ENCODE measurements around the gene CUL2. TPM values are rescaled to one million over a fixed set of nuclear protein-coding genes. Genes with fewer than 3 reads are reported as not detected.

Gene CUL2
- total RNA-seq (2022) (66.8 and 68.0 TPM in 2 replicates), Bru-seq, nascent RNA (percentile 86 among the genes with signal in this experiment), BruChase-seq, experiment 1, labeled RNA remaining after a 2-hour chase (percentile 84 among the genes with signal in this experiment), BruChase-seq, experiment 2, labeled RNA remaining after a 6-hour chase (percentile 86 among the genes with signal in this experiment)
- long read RNA-seq, full-length matches to known transcripts: 153 of 185 reads
- long read RNA-seq, partial matches to known transcripts: 14 of 185 reads
- long read RNA-seq, other reads (novel, unspliced or antisense): 18 of 185 reads

GRCh38 chr10:35090162-35090954 is at the start of gene CUL2:
Gene CUL2 (minus strand): TSS chr10:35090341. CDS start chr10:35071317, 19,024 bp downstream.
- intact Hi-C loops (cut with micrococcal nuclease; ENCODE audit: unreplicated experiment): loop anchor here (1.0 kb wide), 1 partner anchor 37 kb away; no protein-coding TSS in a partner anchor
- Mint-ChIP-seq H3K9me3 (ENCODE audit: unreplicated experiment) (no peaks in the 10 kb centered on the region), H3K27ac (ENCODE audit: unreplicated experiment) (peak within 1 kb of the TSS; percentile 97), H3K36me3 (ENCODE audit: insufficient read depth, unreplicated experiment) (peaks cover 11% of the 10 kb centered on the region), H3K4me1 (ENCODE audit: low read depth, unreplicated experiment) (peaks cover 20% of the 10 kb centered on the region), H3K27me3 (ENCODE audit: insufficient read depth, unreplicated experiment) (no peaks in the 10 kb centered on the region), H3K4me3 (ENCODE audit: unreplicated experiment) (peak within 1 kb of the TSS; percentile 97)
- Histone ChIP-seq H3K27me3 (replicated peaks; ENCODE audit: control insufficient read depth, insufficient read depth, low read length) (no peaks in the 10 kb centered on the region), H3K9me3 (peaks cover 3% of the 10 kb centered on the region; the same call in 1 of the 2 replicates), H3K4me1 (no peaks in the 10 kb centered on the region), H3K4me3 (ENCODE audit: low read depth, low read length) (peak within 1 kb of the TSS; percentile 86), H3K36me3 (ENCODE audit: control insufficient read depth, insufficient read depth, low read length) (no peaks in the 10 kb centered on the region)
- CTCF ChIA-PET: interaction anchor here (0.6 to 0.9 kb wide), 4 partner anchors 18 to 124 kb away, joined by 3 read pairs; partner anchors contain the start of gene CREM
- POLR2A ChIA-PET: interaction anchor here (0.5 to 1.4 kb wide), 2 partner anchors 36 to 38 kb away, joined by 3 to 10 read pairs; partner anchors contain the start of gene CREM
- no peak for TF ChIP-seq CTCF (IDR thresholded peaks at IDR 0.05; ENCODE audit: insufficient read depth in 1 of 2, low read depth in 1 of 2, low read length in 1 of 2, severe bottlenecking in 1 of 2, unreplicated experiment in 1 of 2)
- peak; percentile 98 for DNase-seq
- BruUV-seq (replicated peaks): no TSS peak

- no peak for TF ChIP-seq CTCF (IDR thresholded peaks at IDR 0.05; ENCODE audit: insufficient read depth in 1 of 2, low read depth in 1 of 2, low read length in 1 of 2, severe bottlenecking in 1 of 2, unreplicated experiment in 1 of 2)
- no peak overlapping the region for H3K27ac Mint-ChIP-seq (ENCODE audit: unreplicated experiment)
- CTCF ChIA-PET: no interaction called here
Measured at GRCh38 chr10:35136263-35136815, 46.2 kb upstream of the CUL2 start.

GRCh38 chr10:35135861-35136260 is 45.7 kb upstream of the CUL2 start:
- DNase-seq: no peak
- no peak for TF ChIP-seq CTCF (IDR thresholded peaks at IDR 0.05; ENCODE audit: insufficient read depth in 1 of 2, low read depth in 1 of 2, low read length in 1 of 2, severe bottlenecking in 1 of 2, unreplicated experiment in 1 of 2)
- Mint-ChIP-seq H3K4me3 (ENCODE audit: unreplicated experiment) (no peak overlapping the region), H3K27me3 (ENCODE audit: insufficient read depth, unreplicated experiment) (no peaks in the 10 kb centered on the region), H3K27ac (ENCODE audit: unreplicated experiment) (no peak overlapping the region), H3K36me3 (ENCODE audit: insufficient read depth, unreplicated experiment) (no peaks in the 10 kb centered on the region), H3K4me1 (ENCODE audit: low read depth, unreplicated experiment) (no peaks in the 10 kb centered on the region), H3K9me3 (ENCODE audit: unreplicated experiment) (no peaks in the 10 kb centered on the region)
- BruUV-seq (replicated peaks): no TSS peak
- no peaks in the 10 kb centered on the region for H3K27me3 ChIP-seq (replicated peaks; ENCODE audit: control insufficient read depth, insufficient read depth, low read length)
- no peak overlapping the region for H3K4me3 ChIP-seq (ENCODE audit: low read depth, low read length)
- H3K9me3 ChIP-seq: no peaks in the 10 kb centered on the region; the same call in 1 of the 2 replicates
- no peaks in the 10 kb centered on the region for H3K36me3 ChIP-seq (ENCODE audit: control insufficient read depth, insufficient read depth, low read length)
- peaks cover 6% of the 10 kb centered on the region; the same call in 1 of the 2 replicates for H3K4me1 ChIP-seq
- CTCF ChIA-PET: no interaction called here
- POLR2A ChIA-PET: no interaction called here
- intact Hi-C loops (cut with micrococcal nuclease; ENCODE audit: unreplicated experiment): no loop called here

More at GRCh38 chr10:35136263-35136815, 46.2 kb upstream of the CUL2 start:
- Mint-ChIP-seq H3K4me1 (ENCODE audit: low read depth, unreplicated experiment) (no peaks in the 10 kb centered on the region), H3K36me3 (ENCODE audit: insufficient read depth, unreplicated experiment) (no peaks in the 10 kb centered on the region), H3K27me3 (ENCODE audit: insufficient read depth, unreplicated experiment) (no peaks in the 10 kb centered on the region), H3K9me3 (ENCODE audit: unreplicated experiment) (no peaks in the 10 kb centered on the region), H3K4me3 (ENCODE audit: unreplicated experiment) (no peak overlapping the region)
- no peaks in the 10 kb centered on the region; the same call in 1 of the 2 replicates for H3K9me3 ChIP-seq
- intact Hi-C loops (cut with micrococcal nuclease; ENCODE audit: unreplicated experiment): no loop called here
- no peaks in the 10 kb centered on the region for H3K36me3 ChIP-seq (ENCODE audit: control insufficient read depth, insufficient read depth, low read length)
- BruUV-seq (replicated peaks): no TSS peak
- H3K27me3 ChIP-seq (replicated peaks; ENCODE audit: control insufficient read depth, insufficient read depth, low read length): no peaks in the 10 kb centered on the region
- DNase-seq: no peak
- no peak overlapping the region for H3K4me3 ChIP-seq (ENCODE audit: low read depth, low read length)
- peaks cover 11% of the 10 kb centered on the region for H3K4me1 ChIP-seq
- POLR2A ChIA-PET: no interaction called here

Data from Caco-2 (cell line).